Measurements from ENCODE around the gene DMD. TPM values are rescaled to one million over a fixed set of nuclear protein-coding genes. Genes with fewer than 3 reads are reported as not detected.
"Not testable (repeated sequence)": the region's sequence is repeated elsewhere in the genome, so short reads cannot be mapped to it uniquely, and the experiment has no call there.

DMD gene
- total RNA-seq, 2 donors from 2014 or later, result 2.8 to 3.4 TPM

DNA sequence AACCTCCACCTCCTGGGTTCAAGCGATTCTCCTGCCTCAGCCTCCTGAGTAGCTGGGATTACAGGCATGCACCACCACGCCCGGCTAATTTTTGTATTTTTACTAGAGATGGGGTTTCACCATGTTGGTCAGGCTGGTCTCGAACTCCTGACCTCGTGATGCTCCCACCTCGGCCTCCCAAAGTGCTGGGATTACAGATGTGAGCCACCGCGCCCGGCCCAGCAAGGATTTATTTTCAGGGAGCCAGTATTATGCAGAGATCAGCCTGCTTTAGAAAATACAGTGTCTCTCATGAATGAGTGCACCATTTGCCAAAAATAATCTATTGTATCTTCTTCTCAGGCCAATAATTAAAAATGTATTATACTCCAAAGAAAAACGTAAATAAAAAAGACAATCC is 26.5 kb downstream of the DMD start:
- H3K36me3 Mint-ChIP-seq; H3K9me3 Mint-ChIP-seq; H3K4me3 Mint-ChIP-seq; ATAC-seq; H3K4me1 Mint-ChIP-seq (ENCODE audit: low read depth in 2 of 2); DNase-seq (ENCODE audit: low spot score); H3K27ac Mint-ChIP-seq; H3K27me3 Mint-ChIP-seq: not testable (repeated sequence)

DNA sequence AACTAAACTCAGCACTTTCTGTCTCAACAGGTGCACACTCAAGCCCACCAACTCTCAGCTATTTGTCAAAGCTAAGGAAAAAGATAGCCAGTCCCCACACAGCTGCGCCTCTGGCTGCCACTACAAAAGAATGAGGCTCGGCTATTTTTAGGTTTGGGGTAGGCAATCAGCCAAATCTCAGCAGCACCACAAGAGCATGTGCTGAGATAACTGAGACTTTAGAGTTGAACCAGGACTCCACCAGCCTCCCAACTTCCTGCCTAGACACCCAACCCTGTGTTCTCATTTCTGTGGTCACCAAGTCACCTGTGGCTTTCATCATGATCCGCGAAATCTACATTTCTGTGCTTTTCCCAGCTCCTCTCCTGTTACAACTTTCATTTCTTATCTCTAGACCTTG is 28.0 kb downstream of the DMD start:
- Mint-ChIP-seq H3K27me3 (no peaks in the 10 kb centered on the region), H3K27ac (no peak overlapping the region), H3K4me1 (ENCODE audit: low read depth in 2 of 2) (no peaks in the 10 kb centered on the region), H3K4me3 (no peak overlapping the region), H3K9me3 (peaks cover 5% of the 10 kb centered on the region), H3K36me3 (no peaks in the 10 kb centered on the region)
- DNase-seq (ENCODE audit: low spot score) (no peak), ATAC-seq (no peak)

DNA sequence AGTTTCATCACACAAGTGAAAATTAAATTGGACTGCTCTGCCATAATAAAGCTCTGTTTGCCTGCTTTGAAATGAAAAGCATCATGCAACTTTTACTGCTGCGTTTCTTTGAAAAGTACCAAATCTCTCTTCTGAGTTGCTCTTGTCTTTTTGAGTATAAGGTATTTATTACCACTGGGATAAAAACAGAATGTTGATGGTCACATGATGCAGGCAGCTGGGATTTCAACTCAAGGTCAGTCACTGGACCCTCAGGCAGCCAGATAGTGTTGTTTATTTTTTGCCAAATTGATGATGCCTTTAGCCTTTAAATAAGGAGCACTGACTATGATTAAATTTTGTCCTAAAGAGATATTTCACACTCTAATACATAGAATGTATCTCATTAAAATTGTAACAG is 32.7 kb downstream of the DMD start:
- no peaks in the 10 kb centered on the region for H3K27me3 Mint-ChIP-seq

DNA sequence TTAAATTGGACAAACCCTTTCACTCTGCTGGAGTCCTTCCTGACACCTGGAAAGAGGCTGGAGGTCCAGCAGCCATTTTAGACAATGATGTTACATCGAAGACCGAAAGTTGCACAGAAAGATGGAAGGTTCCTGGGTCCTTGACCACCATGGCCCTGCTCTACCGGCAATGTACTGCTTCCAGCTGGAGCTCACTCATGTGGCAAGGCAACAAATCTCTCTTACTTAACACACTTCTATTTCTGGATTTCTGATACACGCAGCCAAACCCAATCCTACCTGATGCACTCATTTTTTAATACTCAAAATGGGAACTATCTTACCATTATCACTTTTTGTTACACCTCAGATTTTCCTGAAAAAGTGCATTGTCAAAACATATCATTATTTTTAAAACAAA is 33.1 kb downstream of the DMD start:
- H3K27me3 Mint-ChIP-seq, result no peaks in the 10 kb centered on the region
- H3K36me3 Mint-ChIP-seq, result no peaks in the 10 kb centered on the region
- H3K9me3 Mint-ChIP-seq, result no peaks in the 10 kb centered on the region
- no peak overlapping the region for H3K4me3 Mint-ChIP-seq
- DNase-seq (ENCODE audit: low spot score) (no peak), ATAC-seq (no peak)
- H3K27ac Mint-ChIP-seq, result no peak overlapping the region
- H3K4me1 Mint-ChIP-seq (ENCODE audit: low read depth in 2 of 2), result no peaks in the 10 kb centered on the region

More for the DNA sequence above, 32.7 kb downstream of the DMD start:
- no peaks in the 10 kb centered on the region for H3K36me3 Mint-ChIP-seq
- no peak overlapping the region for H3K4me3 Mint-ChIP-seq
- ATAC-seq (no peak), DNase-seq (ENCODE audit: low spot score) (no peak)
- no peaks in the 10 kb centered on the region for H3K4me1 Mint-ChIP-seq (ENCODE audit: low read depth in 2 of 2)
- no peaks in the 10 kb centered on the region for H3K9me3 Mint-ChIP-seq
- H3K27ac Mint-ChIP-seq, result no peak overlapping the region

DNA sequence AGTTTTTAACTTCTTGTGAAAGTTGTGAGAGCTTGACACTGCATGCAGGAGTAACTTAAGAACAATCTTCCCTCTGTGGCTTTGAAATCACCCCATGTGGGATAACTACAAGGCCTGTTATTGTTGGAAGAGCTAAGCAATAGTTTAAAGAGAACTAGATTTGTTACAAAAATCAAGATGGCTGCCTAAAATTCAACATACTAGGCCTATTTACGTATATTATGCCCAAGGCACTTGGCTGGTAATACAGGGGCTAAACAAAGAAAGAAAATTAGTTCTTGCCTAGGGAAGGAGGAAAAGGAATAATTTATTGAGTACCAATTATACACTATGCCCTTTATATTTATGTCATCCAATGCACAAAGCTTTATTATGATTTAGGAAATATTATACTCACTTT is 36.1 kb downstream of the DMD start:
- no peaks in the 10 kb centered on the region for H3K27me3 Mint-ChIP-seq
- no peak overlapping the region for H3K27ac Mint-ChIP-seq
- DNase-seq (ENCODE audit: low spot score), result no peak
- H3K4me1 Mint-ChIP-seq (ENCODE audit: low read depth in 2 of 2), result no peaks in the 10 kb centered on the region
- ATAC-seq, result no peak
- no peaks in the 10 kb centered on the region for H3K36me3 Mint-ChIP-seq
- H3K4me3 Mint-ChIP-seq, result no peak overlapping the region
- no peaks in the 10 kb centered on the region for H3K9me3 Mint-ChIP-seq

DNA sequence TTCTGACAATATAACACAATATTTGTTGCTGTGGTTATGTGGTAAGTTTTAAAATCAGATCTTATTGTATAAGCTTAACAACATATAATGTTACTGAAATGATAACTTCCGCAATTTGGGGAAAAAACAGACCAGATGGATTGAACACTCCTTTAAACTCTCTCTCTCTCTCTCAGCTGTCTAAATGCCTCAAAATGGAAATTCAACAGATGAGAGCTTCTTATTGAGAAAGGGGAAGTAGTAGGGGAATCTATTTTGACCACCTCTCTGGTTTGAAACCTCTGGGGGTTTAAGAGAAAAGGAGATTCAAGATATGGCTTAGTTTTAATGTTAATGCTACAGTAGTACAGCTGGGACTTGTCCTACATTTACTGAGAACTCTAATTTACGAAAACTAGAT is 40.3 kb downstream of the DMD start:
- no peak for DNase-seq (ENCODE audit: low spot score)
- ATAC-seq, result no peak
- H3K9me3 Mint-ChIP-seq, result no peaks in the 10 kb centered on the region
- H3K4me1 Mint-ChIP-seq (ENCODE audit: low read depth in 2 of 2), result no peaks in the 10 kb centered on the region
- H3K27ac Mint-ChIP-seq, result no peak overlapping the region
- no peak overlapping the region for H3K4me3 Mint-ChIP-seq
- no peaks in the 10 kb centered on the region for H3K36me3 Mint-ChIP-seq
- no peaks in the 10 kb centered on the region for H3K27me3 Mint-ChIP-seq

DNA sequence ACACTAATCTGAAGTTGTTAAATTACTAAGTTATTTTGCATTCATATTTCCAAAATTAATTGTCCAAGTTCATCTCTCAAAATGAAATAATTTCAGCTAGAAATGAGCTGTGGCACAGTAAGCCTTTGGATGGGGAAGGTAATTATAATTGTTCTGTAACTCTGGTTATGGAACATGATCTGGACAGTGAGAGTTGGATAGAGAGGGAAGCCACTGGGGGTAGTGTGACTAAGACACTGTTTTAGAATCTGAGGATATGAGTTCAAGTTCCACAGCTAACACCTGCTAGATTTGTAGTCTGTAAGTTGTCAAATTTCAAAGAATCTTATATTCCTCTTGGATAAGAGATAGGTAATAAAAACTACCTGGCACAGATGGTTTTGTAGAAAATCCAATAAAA is 49.5 kb downstream of the DMD start:
- Mint-ChIP-seq H3K4me3 (no peak overlapping the region), H3K36me3 (no peaks in the 10 kb centered on the region), H3K27ac (no peak overlapping the region), H3K27me3 (no peaks in the 10 kb centered on the region), H3K9me3 (peaks cover 6% of the 10 kb centered on the region), H3K4me1 (ENCODE audit: low read depth in 2 of 2) (no peaks in the 10 kb centered on the region)
- ATAC-seq (no peak), DNase-seq (ENCODE audit: low spot score) (no peak)

DNA sequence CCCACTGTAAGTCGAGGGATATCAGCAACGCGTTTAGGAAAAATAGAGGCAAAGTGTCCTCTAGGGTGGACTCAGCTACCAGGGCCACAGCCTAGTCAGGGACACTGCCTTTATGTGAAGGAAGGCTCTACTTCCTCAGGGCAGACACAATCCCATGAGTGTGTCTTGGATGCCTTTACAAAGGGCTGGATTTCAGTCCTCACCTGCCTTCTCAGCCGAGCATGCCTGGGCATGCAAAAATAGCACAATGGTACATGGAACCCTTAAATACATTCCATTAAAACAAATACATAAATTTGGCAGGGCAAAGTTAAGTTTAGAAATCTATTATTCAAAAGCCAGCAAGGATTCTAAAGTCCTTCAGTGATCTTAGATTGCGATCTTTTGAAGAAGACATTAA is 51.1 kb downstream of the DMD start:
- Mint-ChIP-seq H3K27me3 (no peaks in the 10 kb centered on the region), H3K4me1 (ENCODE audit: low read depth in 2 of 2) (no peaks in the 10 kb centered on the region), H3K27ac (no peak overlapping the region), H3K36me3 (no peaks in the 10 kb centered on the region), H3K4me3 (no peak overlapping the region), H3K9me3 (peaks cover 10% of the 10 kb centered on the region)
- no peak for ATAC-seq
- DNase-seq (ENCODE audit: low spot score), result no peak

DNA sequence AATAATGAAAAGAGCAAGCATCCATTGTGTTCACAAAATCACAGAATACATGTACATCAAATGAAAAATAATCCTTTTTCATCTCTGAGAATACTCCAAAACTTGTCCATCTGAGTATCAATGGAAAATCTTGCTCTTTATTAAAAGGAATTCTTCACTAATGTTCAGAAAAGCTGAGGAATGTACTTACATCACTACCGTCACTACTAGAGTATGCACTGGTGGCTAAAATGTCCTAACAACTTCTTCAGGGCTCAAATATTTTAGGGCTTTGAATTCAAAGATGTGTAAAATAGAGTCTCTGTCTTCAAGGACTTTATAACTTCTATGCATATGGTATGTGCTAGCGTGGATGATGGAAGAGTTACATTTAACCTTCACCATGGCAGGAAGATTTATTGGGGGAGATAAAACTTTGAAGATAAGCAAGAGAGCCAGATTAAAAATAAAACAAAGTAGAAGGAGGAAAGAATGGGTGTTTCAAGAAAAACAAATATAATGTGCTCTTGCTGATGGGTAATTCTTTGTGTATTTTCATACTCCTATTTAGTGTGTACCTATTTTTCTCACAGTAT is 55.1 kb downstream of the DMD start:
- H3K27ac Mint-ChIP-seq, result no peak overlapping the region
- H3K9me3 Mint-ChIP-seq, result peaks cover 10% of the 10 kb centered on the region
- H3K36me3 Mint-ChIP-seq, result no peaks in the 10 kb centered on the region
- no peak for DNase-seq (ENCODE audit: low spot score)
- no peaks in the 10 kb centered on the region for H3K27me3 Mint-ChIP-seq
- ATAC-seq, result no peak
- no peak overlapping the region for H3K4me3 Mint-ChIP-seq
- H3K4me1 Mint-ChIP-seq (ENCODE audit: low read depth in 2 of 2), result no peaks in the 10 kb centered on the region

DNA sequence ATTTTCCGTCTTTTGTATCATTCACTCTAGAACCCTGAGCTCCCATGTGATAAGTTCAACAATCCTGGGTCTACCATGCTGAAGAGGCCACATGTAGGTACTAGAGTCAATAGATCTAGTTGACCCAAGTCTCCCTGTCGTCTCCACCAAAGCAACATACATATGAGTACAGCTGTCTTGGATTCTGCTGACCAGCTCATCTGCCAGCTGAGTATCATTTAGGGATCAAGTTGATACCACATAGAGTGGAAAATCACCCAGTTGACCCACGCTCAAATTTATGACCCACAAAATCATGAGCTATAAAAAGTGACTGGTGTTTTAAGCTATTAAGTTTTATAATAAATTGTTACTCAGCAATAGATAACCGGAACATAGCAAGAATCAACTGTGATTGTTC is 61.8 kb downstream of the DMD start:
- H3K27ac Mint-ChIP-seq, result no peak overlapping the region

DNA sequence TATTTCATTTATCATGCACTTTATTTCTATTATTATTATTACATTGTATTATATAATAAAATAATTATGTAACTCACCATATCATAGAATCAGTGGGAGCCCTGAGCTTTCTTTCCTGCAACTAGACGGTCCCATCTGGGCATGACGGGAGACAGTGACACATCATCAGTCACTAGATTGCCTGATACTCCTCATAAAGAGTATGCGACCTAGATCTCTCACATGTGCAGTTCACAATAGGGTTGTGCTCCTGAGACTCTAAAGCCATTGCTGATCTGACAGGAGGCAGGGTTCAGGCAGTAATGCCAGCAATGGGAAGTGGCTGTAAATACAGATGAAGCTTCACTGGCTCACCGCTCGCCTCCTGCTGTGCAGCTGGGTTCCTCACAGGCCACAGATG is 62.3 kb downstream of the DMD start:
- Mint-ChIP-seq H3K36me3 (no peaks in the 10 kb centered on the region), H3K4me1 (ENCODE audit: low read depth in 2 of 2) (no peaks in the 10 kb centered on the region), H3K9me3 (peaks cover 7% of the 10 kb centered on the region), H3K27me3 (no peaks in the 10 kb centered on the region), H3K4me3 (no peak overlapping the region), H3K27ac (no peak overlapping the region)
- ATAC-seq (no peak), DNase-seq (ENCODE audit: low spot score) (no peak)

More for the DNA sequence above, 61.8 kb downstream of the DMD start:
- Mint-ChIP-seq H3K9me3 (peaks cover 7% of the 10 kb centered on the region), H3K4me1 (ENCODE audit: low read depth in 2 of 2) (no peaks in the 10 kb centered on the region), H3K4me3 (no peak overlapping the region), H3K36me3 (no peaks in the 10 kb centered on the region), H3K27me3 (no peaks in the 10 kb centered on the region)
- DNase-seq (ENCODE audit: low spot score) (no peak), ATAC-seq (no peak)

DNA sequence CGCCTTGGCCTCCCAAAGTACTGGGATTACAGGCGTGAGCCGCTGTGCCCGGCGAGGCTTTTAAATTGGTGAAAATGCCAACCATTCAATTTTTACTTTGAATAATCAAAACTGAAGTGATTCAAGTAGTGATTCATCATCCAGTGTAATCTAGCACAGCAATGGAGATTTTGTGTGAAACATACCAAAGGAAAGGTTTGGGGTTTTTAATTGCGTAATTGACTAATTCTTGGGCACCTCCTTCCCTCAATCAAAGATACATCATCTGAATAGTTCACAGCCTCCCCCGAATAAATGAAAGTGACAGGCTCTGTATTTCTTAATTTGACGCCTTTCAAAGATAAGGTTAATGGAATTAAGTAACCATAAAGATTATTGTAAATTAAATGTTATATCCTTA is 69.0 kb downstream of the DMD start:
- DNase-seq (ENCODE audit: low spot score), result no peak
- H3K27ac Mint-ChIP-seq, result no peak overlapping the region
- no peaks in the 10 kb centered on the region for H3K9me3 Mint-ChIP-seq
- H3K4me1 Mint-ChIP-seq (ENCODE audit: low read depth in 2 of 2), result no peaks in the 10 kb centered on the region
- ATAC-seq, result no peak
- no peaks in the 10 kb centered on the region for H3K36me3 Mint-ChIP-seq
- H3K4me3 Mint-ChIP-seq, result no peak overlapping the region
- H3K27me3 Mint-ChIP-seq, result no peaks in the 10 kb centered on the region

DNA sequence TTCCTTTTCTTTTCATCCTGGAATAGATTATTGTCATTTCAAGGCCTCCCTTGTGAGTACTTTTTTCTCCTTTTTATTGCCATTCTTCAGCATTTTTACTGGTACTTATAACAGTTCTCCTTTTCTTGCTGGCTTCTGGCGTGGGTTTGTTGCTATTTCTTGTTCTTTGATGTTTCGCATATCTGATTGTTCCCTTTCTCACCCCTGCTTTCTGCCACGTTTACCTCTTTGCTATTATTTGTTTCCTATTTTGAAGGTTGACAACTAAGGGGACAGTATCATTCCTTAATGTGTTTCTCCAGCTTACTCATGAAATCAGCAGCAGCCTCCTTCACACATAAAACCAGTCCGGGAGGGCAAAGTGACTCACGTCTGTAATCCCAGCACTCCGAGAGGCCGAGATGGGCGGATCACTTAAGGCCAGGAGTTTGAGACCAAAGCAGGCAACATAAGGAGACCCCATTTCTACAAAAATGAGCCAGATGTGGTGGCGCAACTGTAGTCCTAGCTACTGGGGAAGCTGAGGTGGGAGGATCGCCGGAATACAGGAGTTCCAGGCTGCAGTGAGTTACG is 72.6 kb downstream of the DMD start:
- Mint-ChIP-seq H3K9me3 (no peaks in the 10 kb centered on the region), H3K36me3 (no peaks in the 10 kb centered on the region), H3K4me3 (no peak overlapping the region), H3K27ac (no peak overlapping the region), H3K27me3 (no peaks in the 10 kb centered on the region), H3K4me1 (ENCODE audit: low read depth in 2 of 2) (no peaks in the 10 kb centered on the region)
- ATAC-seq (no peak), DNase-seq (ENCODE audit: low spot score) (no peak)

DNA sequence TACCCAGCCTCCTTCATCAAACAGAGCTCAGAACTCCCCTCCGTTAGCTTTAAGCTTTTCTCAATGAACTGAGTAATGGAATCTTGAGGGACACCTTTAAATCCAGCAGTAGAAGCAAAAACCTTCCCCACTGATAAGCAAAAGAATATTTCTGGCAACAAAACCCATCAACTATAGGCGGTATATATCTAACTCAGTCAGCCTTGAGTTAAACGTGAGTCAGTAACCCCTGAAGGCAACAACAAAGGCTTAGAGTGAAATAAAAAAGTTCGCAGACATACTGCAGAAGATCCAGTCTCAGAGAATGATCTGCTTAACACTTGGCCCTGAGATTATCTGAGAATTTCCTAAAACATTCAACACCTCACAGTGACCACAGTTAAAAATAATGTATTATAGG is 77.2 kb downstream of the DMD start:
- H3K36me3 Mint-ChIP-seq, result no peaks in the 10 kb centered on the region
- no peak overlapping the region for H3K27ac Mint-ChIP-seq
- H3K27me3 Mint-ChIP-seq, result no peaks in the 10 kb centered on the region
- no peak overlapping the region for H3K4me3 Mint-ChIP-seq
- H3K4me1 Mint-ChIP-seq (ENCODE audit: low read depth in 2 of 2), result no peaks in the 10 kb centered on the region
- no peaks in the 10 kb centered on the region for H3K9me3 Mint-ChIP-seq
- DNase-seq (ENCODE audit: low spot score) (no peak), ATAC-seq (no peak)

DNA sequence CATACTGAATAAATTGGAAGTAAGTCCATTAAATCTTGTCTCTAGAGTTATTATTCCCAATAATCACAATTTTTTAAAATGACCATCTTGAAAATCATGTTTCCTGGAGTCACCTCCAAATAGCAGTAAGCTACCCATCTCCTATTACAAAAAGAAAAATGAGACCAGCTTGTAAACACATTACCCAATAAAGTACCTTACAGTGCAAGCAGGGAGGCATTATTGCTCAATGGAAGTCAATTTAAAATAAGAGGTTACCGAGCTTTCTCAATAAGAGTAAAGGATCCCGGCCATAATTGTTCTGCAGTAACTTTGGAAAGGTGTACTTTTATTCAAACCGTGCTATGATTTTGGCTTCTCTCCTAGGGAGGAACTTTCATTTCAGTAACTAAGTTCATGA is 78.0 kb downstream of the DMD start:
- DNase-seq (ENCODE audit: low spot score), result no peak
- no peak overlapping the region for H3K4me3 Mint-ChIP-seq
- ATAC-seq, result no peak
- no peaks in the 10 kb centered on the region for H3K9me3 Mint-ChIP-seq
- no peaks in the 10 kb centered on the region for H3K27me3 Mint-ChIP-seq
- H3K27ac Mint-ChIP-seq, result no peak overlapping the region
- no peaks in the 10 kb centered on the region for H3K36me3 Mint-ChIP-seq
- H3K4me1 Mint-ChIP-seq (ENCODE audit: low read depth in 2 of 2), result no peaks in the 10 kb centered on the region
